Activated T-cell treated with anti-CD3 and anti-CD28 coated beads for 4 hours (primary cell): ENCODE measurements around the gene BCR.
"Not testable (repeated sequence)": the region's sequence is repeated elsewhere in the genome, so short reads cannot be mapped to it uniquely, and the experiment has no call there.

ENCODE experiments used
- DNase-seq: peaks from one replicate; pipeline ENCODE4 v3.0.0-alpha.2; 2020

The BCR gene

GRCh38 chr22:23180301-23180892 lies at the start of gene BCR:
Gene BCR (plus strand): TSS chr22:23180509. CDS start chr22:23180961, 452 bp downstream.
- peak; percentile 51 for DNase-seq

GRCh38 chr22:23130697-23131096 lies 49.6 kb upstream of the BCR start:
- no peak for DNase-seq

GRCh38 chr22:23131931-23132330 lies 48.4 kb upstream of the BCR start:
- no peak for DNase-seq

- DNase-seq = no peak
These were observed 47.8 kb upstream of the BCR start for GRCh38 chr22:23132376-23133091.

GRCh38 chr22:23133922-23134321 lies 46.4 kb upstream of the BCR start:
- DNase-seq = no peak

- DNase-seq = not testable (repeated sequence)
These were observed 43.3 kb upstream of the BCR start for GRCh38 chr22:23136991-23137390.

- DNase-seq = no peak
These were observed 42.8 kb upstream of the BCR start for GRCh38 chr22:23137468-23137867.

GRCh38 chr22:23137905-23138561 lies 42.3 kb upstream of the BCR start:
- no peak for DNase-seq

GRCh38 chr22:23138584-23139435 lies 41.5 kb upstream of the BCR start:
- no peak for DNase-seq

GRCh38 chr22:23140385-23140784 lies 39.9 kb upstream of the BCR start:
- no peak for DNase-seq

GRCh38 chr22:23142546-23143105 lies 37.7 kb upstream of the BCR start:
- DNase-seq = no peak

- no peak for DNase-seq
These were observed 37.2 kb upstream of the BCR start for GRCh38 chr22:23143119-23143518.

- DNase-seq = no peak
These were observed 35.9 kb upstream of the BCR start for GRCh38 chr22:23144432-23144831.

GRCh38 chr22:23144932-23145877 lies 35.1 kb upstream of the BCR start, which contains the start of gene RAB36:
Gene RAB36 (plus strand): TSS chr22:23145477. CDS start chr22:23146617, 1,140 bp downstream.
- peak; percentile 69 for DNase-seq

- DNase-seq = no peak
These were observed 34.3 kb upstream of the BCR start for GRCh38 chr22:23145878-23146470.

- no peak for DNase-seq
These were observed 33.7 kb upstream of the BCR start for GRCh38 chr22:23146478-23147205.

- DNase-seq = no peak
These were observed 32.5 kb upstream of the BCR start for GRCh38 chr22:23147617-23148387.

- DNase-seq = no peak
These were observed 30.5 kb upstream of the BCR start for GRCh38 chr22:23149743-23150238.

GRCh38 chr22:23150762-23151161 lies 29.5 kb upstream of the BCR start:
- DNase-seq = no peak
